ENCODE results near the gene CYP1A2. TPM values are rescaled to one million over a fixed set of nuclear protein-coding genes. Genes with fewer than 3 reads are reported as not detected.

CYP1A2 gene
- total and polyA plus RNA-seq, 9 of the 15 experiments (the other 6 are each of a cell fraction or from before 2014, with no cell fraction given), result not detected

DNA sequence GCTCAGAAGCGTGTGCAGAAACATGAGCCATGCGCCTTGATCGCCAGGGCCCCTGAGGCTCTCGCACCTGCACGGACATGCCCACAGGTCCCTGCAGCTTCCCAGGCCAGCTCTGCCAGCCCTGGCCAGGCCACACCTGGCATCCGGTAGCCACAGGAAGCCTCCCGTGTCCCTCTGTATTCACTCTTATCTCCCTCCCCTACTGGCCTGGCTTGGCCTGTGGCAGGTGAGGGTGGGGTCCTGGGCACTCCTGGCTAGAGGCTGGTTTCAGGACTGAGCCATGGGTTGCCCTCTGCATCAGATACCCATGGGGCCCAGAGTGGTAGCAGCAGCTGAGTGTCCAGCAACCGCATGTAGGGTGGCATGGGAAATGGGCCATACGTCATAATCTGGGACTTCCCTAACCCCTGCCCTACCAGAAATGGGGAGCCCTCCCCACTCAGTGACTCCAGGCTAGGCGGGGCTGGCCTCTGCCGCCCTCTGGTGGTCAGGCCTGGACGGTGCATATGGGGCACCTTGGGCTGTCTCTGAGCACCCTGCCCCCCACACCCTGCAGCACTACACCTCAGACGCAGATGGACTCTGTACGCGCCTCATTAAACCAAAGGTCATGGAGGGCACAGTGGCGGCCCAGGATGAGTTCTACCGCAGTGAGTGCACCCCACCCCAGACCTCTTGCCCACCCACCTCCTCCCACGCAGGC is 51.4 kb downstream of the CYP1A2 start (continued):
- TF ChIP-seq ZNF407 (IDR thresholded peaks at IDR 0.05; ENCODE audit: low read depth) (no peak), TCF7 (IDR thresholded peaks at IDR 0.05; ENCODE audit: borderline replicate concordance) (no peak), GMEB1 (CRISPR knock-in tag; IDR thresholded peaks at IDR 0.05) (no peak), RBM15 (IDR thresholded peaks at IDR 0.05; ENCODE audit: insufficient read depth, low read length) (no peak), ZNF165 (CRISPR knock-in tag; IDR thresholded peaks at IDR 0.05; ENCODE audit: borderline replicate concordance) (0 out of 2 replicates have a peak, but pooled peaks have one; percentile 38), JUND (IDR thresholded peaks at IDR 0.05; ENCODE audit: borderline replicate concordance, low read depth, low read length) (peak; percentile 31; the same call in 1 of the 2 replicates), JUND (tag; IDR thresholded peaks at IDR 0.05; ENCODE audit: borderline replicate concordance, low read depth, low read length) (no peak; the same call in 2 of the 3 replicates), MAFF (IDR thresholded peaks at IDR 0.05; ENCODE audit: low read length) (no peak), HDGF (IDR thresholded peaks at IDR 0.05) (0 out of 2 replicates have a peak, but pooled peaks have one; percentile 62), MAZ (CRISPR knock-in tag; conservative IDR thresholded peaks at IDR 0.05 in 1 of 2, IDR thresholded peaks at IDR 0.05 in 1 of 2) (peak; percentile 77 to 89), SMAD4 (CRISPR knock-in tag; conservative IDR thresholded peaks at IDR 0.05) (0 out of 2 replicates have a peak, but pooled peaks have one; percentile 17), NEUROD1 (IDR thresholded peaks at IDR 0.05; ENCODE audit: borderline replicate concordance, low read depth, low read length, partially characterized antibody) (peak; percentile 54), SIN3A (IDR thresholded peaks at IDR 0.05; ENCODE audit: borderline replicate concordance in 2 of 2, control insufficient read depth in 1 of 2, low read depth in 2 of 2, low read length in 2 of 2) (0 out of 4 replicates have a peak, but pooled peaks of 1 of the 2 experiments have one; percentile 8), NR2C2 (CRISPR knock-in tag; IDR thresholded peaks at IDR 0.05) (0 out of 2 replicates have a peak, but pooled peaks have one; percentile 41), NR2C2 (tag; IDR thresholded peaks at IDR 0.05) (no peak)
- TF ChIP-seq, protein P1, sequence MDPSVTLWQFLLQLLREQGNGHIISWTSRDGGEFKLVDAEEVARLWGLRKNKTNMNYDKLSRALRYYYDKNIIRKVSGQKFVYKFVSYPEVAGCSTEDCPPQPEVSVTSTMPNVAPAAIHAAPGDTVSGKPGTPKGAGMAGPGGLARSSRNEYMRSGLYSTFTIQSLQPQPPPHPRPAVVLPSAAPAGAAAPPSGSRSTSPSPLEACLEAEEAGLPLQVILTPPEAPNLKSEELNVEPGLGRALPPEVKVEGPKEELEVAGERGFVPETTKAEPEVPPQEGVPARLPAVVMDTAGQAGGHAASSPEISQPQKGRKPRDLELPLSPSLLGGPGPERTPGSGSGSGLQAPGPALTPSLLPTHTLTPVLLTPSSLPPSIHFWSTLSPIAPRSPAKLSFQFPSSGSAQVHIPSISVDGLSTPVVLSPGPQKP (CRISPR knock-in tag; IDR thresholded peaks at IDR 0.05), result no peak

All from K562 (cell line).